Stimulated activated CD8-positive, alpha-beta memory T cell treated with anti-CD3 and anti-CD28 coated beads, Interleukin-12 subunit alpha, Interleukin-12 subunit beta, amount 100 ng/mL, for 4 hours (primary cell): ENCODE measurements around the gene MACROD2.
"Not testable (repeated sequence)": the region's sequence is repeated elsewhere in the genome, so short reads cannot be mapped to it uniquely, and the experiment has no call there.

Source experiments
- DNase-seq: peaks from one replicate; pipeline ENCODE4 v3.0.0-alpha.2; 2020; ENCODE audit warnings: low read depth

The MACROD2 gene

GRCh38 chr20:14992153-14992552, 996.8 kb downstream of the MACROD2 start:
- no peak for DNase-seq

GRCh38 chr20:14992961-14993360, 997.6 kb downstream of the MACROD2 start:
- no peak for DNase-seq

- DNase-seq, result no peak
Observed at GRCh38 chr20:14996883-14997672, 1001.8 kb downstream of the MACROD2 start.

- no peak for DNase-seq
Observed at GRCh38 chr20:14997791-14998190, 1002.5 kb downstream of the MACROD2 start.

GRCh38 chr20:15005300-15005986, 1010.1 kb downstream of the MACROD2 start:
- DNase-seq, result no peak

- DNase-seq, result no peak
Observed at GRCh38 chr20:15011631-15012030, 1016.3 kb downstream of the MACROD2 start.

GRCh38 chr20:15012566-15012965, 1017.2 kb downstream of the MACROD2 start:
- DNase-seq, result no peak

- not testable (repeated sequence) for DNase-seq
Observed at GRCh38 chr20:15016875-15017274, 1021.6 kb downstream of the MACROD2 start.

- DNase-seq, result no peak
Observed at GRCh38 chr20:15018966-15019365, 1023.6 kb downstream of the MACROD2 start.

GRCh38 chr20:15020845-15021244, 1025.5 kb downstream of the MACROD2 start:
- no peak for DNase-seq

- no peak for DNase-seq
Observed at GRCh38 chr20:15022921-15023320, 1027.6 kb downstream of the MACROD2 start.

- no peak for DNase-seq
Observed at GRCh38 chr20:15026759-15027158, 1031.4 kb downstream of the MACROD2 start.

- no peak for DNase-seq
Observed at GRCh38 chr20:15030826-15031225, 1035.5 kb downstream of the MACROD2 start.

- no peak for DNase-seq
Observed at GRCh38 chr20:15031546-15032351, 1036.4 kb downstream of the MACROD2 start.

GRCh38 chr20:15032352-15032622, 1037.0 kb downstream of the MACROD2 start:
- no peak for DNase-seq

GRCh38 chr20:15033269-15033668, 1038.0 kb downstream of the MACROD2 start:
- DNase-seq, result no peak

GRCh38 chr20:15033891-15034290, 1038.6 kb downstream of the MACROD2 start:
- no peak for DNase-seq

GRCh38 chr20:15036948-15037347, 1041.6 kb downstream of the MACROD2 start:
- DNase-seq, result no peak

GRCh38 chr20:15039088-15039752, 1043.9 kb downstream of the MACROD2 start:
- no peak for DNase-seq

GRCh38 chr20:15042723-15043122, 1047.4 kb downstream of the MACROD2 start:
- DNase-seq, result no peak

- no peak for DNase-seq
Observed at GRCh38 chr20:15045246-15045645, 1049.9 kb downstream of the MACROD2 start.

- DNase-seq, result no peak
Observed at GRCh38 chr20:15047042-15047441, 1051.7 kb downstream of the MACROD2 start.
